Measurements from ENCODE around the gene ZNF853.

Gene ZNF853

DNA sequence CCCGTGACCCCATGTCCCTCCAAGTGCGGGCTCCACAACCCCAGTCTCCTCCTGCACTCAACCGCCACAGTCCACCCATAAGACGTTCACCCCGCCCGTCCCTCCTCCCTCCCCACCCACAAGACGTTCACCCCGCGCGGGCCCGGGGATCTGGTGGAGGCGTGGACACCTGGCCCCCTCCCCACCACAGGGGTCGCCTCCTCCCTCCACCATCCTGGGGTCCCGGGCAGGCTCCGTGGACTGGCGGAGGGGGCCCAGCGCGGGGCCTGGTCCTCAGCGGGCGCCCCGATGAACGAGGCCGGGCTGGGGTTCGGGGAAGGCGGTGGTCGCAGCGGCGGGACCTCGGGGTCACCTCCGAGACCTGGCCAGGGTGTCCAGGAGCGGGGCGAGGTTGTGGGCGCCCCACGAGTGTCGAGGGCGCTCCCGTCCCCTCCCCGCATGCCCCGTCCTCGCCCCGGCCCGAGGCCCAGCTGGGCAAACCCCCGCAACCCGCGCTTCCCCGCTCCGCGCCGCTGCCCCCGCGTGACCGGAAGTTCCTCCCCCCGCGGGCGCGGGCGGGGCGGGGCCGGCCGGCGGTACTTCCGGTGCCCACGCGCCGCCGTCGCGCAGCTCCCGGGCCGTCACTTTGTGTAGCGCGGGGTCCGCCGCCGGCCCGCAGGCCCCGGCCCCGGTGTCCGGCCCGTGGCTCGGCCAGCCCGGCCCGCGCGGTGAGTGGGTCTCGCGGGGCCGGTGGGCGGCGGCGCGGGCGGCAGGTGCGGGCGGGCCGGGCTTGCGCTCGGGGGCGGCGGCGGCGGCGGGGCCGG is 21.5 kb downstream of the ZNF853 start, which contains the start of gene ZNF316:
ZNF316 (plus strand) TSS at position 578 of the 803 bp plus-strand sequence. CDS start 5,092 bp downstream, outside the sequence.
- peak; percentile 49 for DNase-seq (ENCODE audit: low read depth)

DNA sequence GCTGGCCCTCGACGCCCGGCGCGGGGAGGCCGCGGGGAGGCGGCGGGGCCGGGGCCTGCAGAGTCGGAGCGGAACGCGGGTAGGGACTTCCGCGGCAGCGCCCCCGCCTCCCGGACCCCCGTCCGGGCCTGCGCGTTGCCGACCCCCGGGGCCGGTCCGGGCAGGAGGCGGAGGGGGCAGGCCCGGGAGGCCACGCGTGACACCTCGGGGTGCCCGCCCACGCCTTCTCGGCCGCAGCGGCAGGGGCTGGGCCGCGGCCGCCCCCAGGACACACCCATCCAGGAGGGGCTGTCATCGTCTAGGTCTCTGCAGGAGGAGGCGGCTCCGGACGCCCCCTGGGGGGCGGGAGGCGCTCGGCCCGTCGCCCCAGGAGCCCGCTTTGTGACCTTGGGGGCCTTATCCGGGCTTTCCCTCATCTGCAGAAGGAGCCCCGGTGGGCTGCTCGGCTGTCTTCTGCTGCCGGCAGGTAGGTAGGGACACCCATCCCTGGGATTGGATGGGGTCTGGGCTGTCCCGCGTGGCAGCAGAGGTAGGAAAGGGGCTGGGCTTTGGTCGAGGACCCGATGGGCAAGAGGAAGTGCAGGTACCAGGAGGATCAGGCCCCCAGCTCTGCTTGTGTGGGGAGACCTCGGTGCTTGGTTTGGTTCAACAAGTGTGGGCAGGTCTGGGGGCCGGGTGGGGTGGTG is 22.3 kb downstream of the ZNF853 start:
- DNase-seq (ENCODE audit: low read depth): peak; percentile 15

DNA sequence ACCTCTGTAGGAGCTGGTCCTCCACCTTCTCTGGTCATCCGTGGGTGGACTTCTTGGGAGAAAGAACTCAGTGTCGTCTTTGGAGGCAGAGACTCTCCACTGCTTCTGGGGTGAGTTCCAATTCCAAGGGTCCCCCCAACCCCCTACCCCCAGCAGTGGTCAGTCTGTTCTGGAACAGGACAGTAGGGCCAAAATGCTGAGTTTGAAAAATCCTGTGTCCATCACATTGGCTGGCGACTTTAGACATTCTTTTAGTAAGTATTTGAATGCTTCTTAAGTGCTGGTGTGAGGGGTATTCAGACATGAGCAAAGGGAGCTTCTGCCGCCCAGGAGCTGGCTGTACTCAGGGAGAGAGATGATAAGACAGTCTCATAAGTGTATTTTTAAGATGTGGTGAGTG is 23.6 kb downstream of the ZNF853 start:
- no peak for DNase-seq (ENCODE audit: low read depth)

DNA sequence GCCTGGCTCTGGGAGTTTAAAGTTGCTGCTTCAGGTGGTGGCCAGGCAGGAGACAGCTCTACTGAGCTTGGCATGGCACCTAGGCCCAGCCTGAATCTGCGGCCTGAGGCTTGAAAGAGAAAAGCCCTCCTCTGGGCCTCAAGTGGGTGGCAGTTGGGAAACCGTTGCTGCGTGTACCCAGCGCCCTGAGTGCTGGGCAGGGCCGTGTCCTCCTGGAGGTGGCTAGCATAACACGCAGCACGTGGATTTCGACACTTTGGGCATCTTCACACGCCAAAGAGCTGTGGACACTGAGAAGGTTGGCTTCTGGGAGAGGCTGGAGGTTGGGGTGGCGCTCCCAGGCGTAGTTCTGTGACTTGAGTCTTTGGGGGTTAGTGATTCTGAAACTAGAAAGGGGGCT is 24.2 kb downstream of the ZNF853 start:
- DNase-seq (ENCODE audit: low read depth): no peak

DNA sequence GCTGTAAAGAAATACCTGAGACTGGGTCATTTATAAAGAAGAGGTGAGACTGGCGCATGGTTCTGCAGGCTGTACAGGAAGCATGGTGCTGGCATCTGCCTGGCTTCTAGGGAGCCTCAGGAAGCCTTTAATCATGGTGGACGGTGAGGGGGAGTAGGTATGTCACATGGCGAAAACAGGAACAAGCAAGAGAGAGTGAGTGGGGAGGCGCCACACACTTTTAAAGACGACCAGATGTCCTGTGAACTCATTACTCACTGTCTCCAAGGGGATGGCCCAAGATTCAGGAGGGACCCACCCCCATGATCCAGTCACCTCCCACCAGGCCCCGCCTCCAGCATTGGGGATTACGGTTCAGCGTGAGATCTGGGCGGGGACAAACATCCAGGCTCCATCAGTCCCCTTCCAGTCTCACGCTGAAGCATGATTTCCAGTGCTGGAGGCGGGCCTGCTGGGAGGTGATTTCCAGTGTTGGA is 24.9 kb downstream of the ZNF853 start:
- peak; percentile 76 for DNase-seq (ENCODE audit: low read depth)

DNA sequence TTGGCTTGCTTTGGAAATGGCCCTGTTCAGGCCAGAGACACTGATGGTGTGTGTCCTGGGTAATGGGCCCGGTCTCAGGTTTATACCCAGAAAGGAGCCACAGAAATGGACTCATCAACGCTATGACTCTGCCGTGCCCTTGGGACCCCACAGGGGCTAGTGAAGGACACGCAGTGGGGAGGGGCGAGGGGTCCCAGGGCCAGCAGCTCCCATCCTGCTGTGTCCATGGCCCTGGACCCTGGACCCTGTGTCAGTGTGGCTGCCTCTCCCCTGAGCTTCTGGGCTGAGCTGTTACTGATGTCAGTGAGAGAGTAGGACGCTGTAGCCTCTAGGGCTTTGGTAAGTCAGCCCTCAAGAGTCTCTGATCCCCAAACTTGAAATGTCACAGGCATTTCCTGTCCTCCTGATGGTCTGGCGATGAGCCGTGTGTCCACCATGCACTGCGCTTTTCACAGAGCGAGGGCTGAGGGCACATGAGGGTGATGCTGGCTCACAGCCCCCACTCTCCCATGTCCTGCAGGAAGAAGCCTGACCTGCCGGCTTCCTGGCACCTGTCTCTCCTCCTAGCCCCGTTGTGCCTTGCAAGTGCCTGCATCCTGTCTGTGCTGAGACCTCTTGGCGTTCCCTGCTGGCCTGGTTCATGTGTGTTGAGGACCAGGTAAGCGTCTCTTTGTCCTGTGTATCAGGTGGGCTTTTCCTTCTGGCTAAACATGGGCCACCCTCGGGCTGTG is 26.1 kb downstream of the ZNF853 start:
- DNase-seq (ENCODE audit: low read depth): no peak

DNA sequence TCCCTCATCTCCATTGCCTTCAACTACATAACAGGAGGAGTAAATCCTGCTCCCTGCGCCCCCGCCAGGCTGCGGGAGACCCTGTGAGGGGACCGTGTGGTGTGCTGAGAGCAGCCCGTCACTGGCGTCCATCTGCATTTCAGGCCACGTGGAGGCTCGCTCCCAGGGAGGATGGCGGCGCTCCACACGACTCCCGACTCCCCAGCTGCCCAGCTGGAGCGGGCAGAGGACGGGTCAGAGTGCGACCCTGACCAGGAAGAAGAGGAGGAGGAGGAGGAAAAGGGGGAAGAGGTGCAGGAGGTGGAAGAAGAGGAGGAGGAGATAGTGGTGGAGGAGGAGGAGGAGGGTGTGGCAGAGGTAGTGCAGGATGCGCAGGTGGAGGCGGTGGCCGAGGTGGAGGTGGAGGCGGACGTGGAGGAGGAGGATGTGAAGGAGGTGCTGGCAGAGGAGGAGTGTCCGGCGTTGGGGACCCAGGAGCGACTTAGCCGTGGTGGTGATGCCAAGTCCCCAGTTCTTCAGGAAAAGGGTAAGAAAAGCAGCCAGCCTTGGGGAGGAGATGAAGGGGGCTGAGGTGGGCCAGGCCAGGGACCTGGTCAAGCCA is 26.9 kb downstream of the ZNF853 start:
- no peak for DNase-seq (ENCODE audit: low read depth)

DNA sequence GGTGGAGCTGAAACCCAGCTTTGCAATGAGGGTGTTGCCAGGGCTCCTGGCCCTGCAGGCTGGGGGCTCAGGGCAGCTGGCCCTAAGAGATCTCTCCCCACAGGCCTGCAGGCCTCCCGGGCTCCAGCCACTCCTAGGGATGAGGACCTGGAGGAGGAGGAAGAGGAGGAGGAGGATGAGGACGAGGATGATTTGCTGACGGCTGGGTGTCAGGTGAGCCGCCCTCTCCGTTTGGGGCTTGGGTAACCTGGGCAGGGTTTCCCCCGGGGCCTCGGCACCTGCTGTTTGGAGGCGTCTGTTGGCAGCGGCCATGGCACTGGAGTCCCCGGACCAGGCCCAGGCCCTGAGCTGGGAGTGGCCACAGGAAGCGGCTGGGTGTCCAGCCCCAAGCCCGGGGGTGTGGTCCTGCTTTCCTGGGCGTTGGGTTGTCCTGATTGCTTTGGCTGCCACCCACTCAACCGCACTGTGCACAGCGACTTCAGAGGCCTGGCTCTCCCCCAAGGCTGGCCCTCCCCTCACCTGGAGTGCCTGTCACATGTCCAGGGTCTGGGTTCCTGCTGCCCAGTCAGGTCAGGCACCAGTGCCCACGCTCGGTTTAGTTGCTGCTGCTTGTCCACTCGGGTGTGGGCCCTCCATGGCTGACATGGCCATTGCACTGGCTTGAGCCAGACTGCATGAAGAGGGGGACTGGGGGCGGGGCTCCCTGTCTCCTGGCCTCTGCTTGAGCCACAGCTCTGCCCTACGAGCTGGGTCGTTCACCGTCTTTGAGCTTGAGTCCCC is 27.6 kb downstream of the ZNF853 start:
- DNase-seq (ENCODE audit: low read depth): no peak

DNA sequence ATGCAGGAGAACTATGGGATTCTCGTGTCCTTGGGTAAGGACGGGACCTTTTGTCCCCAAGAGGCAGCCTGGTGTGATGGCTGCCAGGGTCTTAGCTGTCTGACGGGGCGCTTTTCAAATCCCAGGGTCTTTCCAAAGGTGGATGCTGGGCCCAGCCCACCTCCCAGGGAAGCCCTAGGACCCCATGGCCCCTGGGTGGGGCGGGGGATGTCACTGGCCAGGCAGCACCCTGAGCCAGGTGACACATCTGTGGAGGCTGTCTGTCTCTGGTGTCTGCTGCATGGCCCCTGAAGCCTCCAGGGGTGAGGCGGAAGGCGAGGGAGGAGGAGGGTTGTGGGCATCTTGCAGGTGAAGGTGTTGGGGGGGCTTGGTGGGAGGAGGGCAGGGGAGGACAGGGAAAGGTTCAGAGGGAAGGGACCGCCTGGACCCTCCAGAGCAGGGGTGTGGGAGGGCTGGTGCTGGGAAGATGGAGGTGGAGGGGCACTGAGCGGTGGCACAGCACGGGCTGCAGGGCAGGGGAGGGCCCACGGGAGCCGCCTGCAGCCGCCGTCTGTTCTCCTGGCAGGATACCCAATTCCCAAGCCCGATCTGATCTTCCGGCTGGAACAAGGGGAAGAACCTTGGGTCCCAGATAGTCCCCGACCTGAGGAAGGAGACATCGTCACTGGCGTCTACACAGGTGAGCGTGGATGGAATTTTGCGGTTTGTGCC is 28.7 kb downstream of the ZNF853 start:
- DNase-seq (ENCODE audit: low read depth): no peak

DNA sequence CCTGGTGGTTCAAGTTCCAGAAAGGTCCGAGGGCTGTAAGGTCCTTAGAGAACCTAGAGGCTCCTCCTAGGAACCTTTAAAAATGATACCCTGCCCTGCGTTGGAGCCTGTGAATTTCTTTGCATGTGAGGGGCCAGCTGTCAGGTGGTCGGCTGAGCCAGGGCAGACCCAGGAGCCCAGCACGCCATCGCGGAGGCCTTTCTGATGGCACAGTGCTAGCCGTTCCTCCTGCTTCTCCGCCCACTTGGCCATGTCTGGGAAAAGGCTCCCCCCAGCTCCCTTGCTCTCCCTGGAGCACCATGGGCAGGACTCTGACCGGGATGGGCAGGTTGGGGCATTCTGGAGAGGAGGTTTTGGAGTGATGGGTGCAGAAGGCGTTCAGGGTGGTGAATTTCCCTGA is 29.3 kb downstream of the ZNF853 start:
- no peak for DNase-seq (ENCODE audit: low read depth)

DNA sequence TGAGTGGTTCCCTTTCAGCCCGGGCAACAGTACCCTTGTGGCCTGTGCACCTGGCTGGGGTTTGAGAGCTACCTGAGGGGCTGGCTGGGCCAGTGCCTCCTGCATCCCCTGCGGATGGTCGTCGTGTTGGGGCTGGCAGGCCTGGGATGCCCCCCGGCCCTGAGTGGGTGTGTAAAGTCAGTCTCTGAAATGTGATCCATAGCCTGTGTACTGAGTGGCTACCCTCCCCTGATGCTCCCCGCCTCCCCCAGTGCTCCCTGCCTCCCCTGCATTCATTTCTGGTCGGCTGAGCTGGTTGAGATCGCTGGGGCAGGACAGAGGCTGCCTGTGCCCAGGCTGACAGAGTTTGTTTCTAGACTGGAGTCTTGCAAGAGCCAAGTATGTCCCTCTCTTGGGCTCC is 31.1 kb downstream of the ZNF853 start:
- no peak for DNase-seq (ENCODE audit: low read depth)

DNA sequence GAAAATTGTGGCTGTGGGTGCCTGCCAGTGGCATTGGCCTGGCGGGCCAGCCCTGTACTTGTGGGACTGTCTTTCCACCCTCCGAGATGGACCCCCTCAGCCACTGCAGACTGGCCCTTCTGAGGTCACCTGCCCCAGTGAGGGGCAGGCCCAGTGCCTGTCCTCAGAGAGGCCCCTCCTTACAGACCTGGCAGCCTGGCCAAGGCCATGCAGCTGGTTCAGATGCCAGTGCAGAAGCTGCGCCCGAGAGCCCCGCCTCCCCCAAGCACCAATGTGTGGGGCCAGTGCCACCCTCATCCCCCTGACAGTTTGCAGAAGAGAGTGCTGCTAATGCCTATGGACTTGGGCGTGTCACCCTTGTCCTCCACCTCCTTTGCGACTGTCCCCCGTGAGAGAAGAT is 31.7 kb downstream of the ZNF853 start:
- no peak for DNase-seq (ENCODE audit: low read depth)

DNA sequence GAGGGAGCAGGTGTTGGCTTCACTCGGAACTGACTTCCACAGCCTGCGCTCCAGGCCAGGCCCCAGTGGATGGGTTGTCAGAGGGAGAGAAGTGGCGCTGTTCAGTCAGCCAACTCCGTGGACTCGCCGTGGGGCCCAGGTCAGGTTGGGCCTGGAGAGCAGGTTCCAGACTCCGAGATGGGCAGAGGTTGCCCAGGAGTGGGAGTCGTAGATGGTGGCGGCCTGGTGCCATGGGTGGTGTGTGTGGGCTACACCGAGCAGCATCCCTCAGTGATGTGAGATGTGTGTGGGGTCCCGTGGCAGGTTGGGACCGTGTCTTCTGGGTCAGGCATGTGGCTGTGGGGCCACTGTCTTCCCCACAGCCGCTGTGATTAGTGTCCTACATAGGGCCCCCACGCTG is 32.1 kb downstream of the ZNF853 start:
- DNase-seq (ENCODE audit: low read depth): no peak

DNA sequence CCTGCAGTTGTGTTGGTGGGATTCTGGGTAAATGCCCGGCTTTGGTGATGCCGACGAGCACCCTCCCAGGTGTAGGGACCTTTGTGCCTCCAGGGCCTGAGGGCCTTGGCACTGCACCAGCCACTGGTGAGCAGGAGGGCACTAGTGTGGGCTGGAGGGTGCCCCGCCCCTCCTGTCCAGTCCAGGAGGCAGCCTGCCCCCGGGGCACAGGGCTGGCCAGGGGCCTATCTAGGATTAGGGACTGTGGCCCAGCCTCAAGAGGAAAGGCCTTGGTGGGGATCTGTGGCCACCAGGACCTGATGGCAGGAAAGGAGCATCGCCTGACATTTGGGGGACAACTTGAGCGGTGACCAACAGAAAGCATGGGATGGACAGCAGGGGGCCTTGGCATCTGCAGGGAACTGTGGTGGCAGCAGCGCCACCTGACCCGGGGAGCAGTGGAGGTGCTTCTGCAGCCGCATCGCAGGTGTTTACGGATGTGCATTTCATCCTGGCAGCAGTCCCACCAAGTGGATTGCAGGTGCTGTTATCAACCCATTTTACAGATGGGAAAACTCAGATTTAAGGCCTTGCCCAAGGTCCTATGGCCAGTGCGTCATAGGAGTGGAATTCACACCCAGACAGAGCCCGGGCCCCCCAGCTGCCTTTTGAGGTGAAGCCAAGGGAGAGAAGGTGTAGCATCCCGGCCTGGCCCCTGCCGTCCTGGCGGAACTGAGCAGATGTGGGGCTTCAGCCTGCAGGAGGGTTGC is 32.8 kb downstream of the ZNF853 start:
- DNase-seq (ENCODE audit: low read depth): no peak

DNA sequence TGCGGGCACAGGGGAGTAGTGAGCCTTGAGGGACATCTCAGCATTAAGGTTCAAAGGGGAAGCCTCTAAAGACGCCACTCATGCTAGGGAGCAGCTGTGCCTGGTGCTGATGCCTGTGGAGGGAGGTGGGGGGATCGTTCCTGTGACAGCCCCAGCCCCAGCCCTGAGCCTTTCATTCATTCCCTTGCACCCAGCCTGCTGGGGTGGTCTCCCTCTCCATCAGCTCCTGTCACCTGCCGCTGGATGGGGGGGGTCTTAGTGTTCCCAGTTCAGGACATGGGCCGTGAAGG is 33.4 kb downstream of the ZNF853 start:
- no peak for DNase-seq (ENCODE audit: low read depth)

DNA sequence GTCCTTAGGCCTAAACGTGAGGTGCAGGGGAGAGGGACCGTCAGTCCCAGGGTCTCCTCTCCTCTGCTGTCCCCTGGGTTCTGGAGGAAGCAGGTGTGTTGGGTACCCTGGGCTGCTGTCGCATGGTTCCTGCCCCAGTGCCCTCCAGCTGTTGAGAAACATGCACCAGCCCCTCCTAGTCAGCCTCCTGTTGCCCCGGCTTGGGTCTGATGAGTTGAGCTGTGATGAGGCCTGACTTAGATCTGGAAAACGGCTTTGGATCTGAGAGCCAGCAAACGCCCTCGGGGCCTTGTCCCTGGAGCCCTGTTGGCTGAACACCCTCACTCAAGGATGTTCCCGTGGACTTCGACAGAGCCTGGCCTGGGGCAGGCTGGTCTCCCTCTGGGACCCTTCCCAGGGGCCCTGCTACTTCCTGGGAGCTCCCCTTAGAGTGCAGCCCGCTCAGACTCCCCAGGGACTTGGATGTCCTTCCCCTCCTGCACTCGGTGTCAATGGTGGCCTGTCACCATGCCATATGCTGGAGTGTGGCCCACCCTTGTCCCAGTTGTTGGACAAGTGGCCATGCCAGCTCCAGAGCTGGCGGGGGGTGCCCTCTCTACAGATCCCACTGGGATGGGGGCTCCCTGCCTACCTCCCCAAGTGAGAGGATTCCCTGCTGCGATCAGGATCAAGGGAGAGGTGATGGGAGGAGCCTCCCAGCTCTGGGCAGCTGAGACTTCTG is 34.0 kb downstream of the ZNF853 start:
- DNase-seq (ENCODE audit: low read depth): no peak

DNA sequence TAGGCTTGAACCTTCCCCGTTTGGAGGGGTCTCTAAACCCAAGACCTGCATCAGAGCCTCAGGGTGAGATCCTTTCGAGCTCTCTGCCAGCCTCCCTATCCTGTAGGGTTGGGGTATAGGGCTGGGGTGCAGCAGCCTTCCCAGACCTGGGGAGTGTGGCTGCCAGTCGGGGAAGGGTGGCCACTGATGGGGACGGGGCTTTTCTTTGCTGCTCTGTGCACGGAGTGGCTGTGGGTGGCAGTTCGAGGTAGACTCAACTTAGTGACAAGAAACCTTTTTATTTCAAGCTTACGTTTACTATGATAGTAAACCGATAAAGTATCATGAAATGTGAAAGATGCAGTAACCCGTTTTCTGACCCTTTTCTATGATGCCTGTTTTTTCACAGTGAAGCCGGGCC is 34.7 kb downstream of the ZNF853 start:
- no peak for DNase-seq (ENCODE audit: low read depth)

DNA sequence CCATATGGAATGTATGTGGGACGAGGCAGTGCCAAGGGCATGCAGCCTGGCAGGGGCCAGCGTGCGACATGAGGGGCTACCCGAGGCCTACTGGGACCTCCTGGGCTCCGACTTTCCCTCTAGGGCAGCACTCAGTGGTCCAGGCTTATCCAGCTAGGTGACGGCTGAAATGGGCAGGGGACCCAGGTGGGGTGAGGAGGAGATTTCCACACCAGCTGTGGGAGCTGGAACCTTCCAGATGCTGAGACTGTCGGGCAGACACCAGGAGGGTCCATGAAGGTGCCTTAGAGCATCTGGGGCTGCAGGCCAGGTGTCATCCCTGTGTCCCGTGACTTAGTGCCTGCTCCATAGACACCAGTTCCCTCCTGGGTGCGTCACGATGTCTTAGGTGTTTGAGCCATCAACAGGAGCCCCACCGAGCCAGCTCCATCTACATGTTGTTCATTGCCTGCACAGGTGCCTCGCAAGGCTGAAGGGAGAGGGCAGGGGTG is 35.2 kb downstream of the ZNF853 start:
- DNase-seq (ENCODE audit: low read depth): no peak

DNA sequence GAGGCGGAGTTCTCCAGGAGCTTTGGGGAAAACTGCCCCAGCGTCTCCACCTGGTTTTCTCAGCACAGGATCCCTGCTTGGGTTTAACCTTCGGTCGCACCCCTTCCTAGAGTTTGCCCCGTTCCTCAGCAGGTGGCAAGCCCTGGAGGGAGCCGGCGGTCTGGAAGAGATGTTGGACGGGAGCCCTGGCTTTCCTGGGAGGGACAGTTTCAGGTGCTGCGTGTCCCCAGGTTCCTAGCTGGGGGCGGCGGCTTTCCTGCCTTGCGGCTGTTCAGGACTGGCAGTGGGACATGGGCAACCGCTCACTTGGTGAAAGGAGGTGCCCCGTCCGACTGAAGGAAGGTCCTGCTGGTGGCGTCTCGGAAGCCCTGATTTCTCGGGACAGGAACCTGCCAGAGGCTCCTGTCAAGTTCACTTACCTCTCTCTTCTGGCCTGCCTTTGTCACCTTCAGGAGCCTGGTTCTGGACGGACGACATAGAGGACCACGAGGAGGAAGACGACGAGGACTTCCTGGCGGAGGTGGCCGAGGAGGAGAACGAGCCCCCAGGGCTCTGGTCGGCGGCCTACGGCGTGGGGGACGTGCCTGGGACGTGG is 36.5 kb downstream of the ZNF853 start:
- no peak for DNase-seq (ENCODE audit: low read depth)
